Measurements from ENCODE around the gene KRTAP5-8. TPM values are rescaled to one million over a fixed set of nuclear protein-coding genes. Genes with fewer than 3 reads are reported as not detected.

Gene KRTAP5-8
- total RNA-seq, 1 experiment from 2014 or later = not detected

- Histone ChIP-seq H3K4ac (ENCODE audit: low read depth, low read length) (no peak overlapping the region), H3K23ac (ENCODE audit: insufficient read length, low read depth, low read length) (no peak overlapping the region), H3K4me2 (ENCODE audit: insufficient read depth, insufficient read length, low read length) (no peak overlapping the region), H3T11ph (ENCODE audit: low read length) (no peak overlapping the region), H2BK15ac (ENCODE audit: low read depth, low read length) (no peak overlapping the region), H3K79me1 (ENCODE audit: insufficient read depth, low read depth, low read length, poor library complexity, severe bottlenecking) (no peaks in the 10 kb centered on the region), H3K56ac (ENCODE audit: insufficient read length, low read depth, low read length) (no peak overlapping the region), H2BK20ac (ENCODE audit: low read depth, low read length, poor library complexity, severe bottlenecking) (no peak overlapping the region), H3K18ac (ENCODE audit: insufficient read length, low read depth, low read length) (no peak overlapping the region), H3K4me1 (ENCODE audit: insufficient read depth, low read length) (no peaks in the 10 kb centered on the region), H3K27me3 (ENCODE audit: insufficient read depth, low read length) (no peaks in the 10 kb centered on the region), H2BK12ac (ENCODE audit: insufficient read length, low read depth, low read length) (no peak overlapping the region), H2BK5ac (ENCODE audit: insufficient read length, low read length) (no peak overlapping the region), H3K79me2 (ENCODE audit: insufficient read depth, low read length) (no peaks in the 10 kb centered on the region), H4K91ac (ENCODE audit: insufficient read length, low read depth, low read length) (no peak overlapping the region), H3K23me2 (ENCODE audit: insufficient read length, low read depth, low read length, poor library complexity, severe bottlenecking) (no peaks in the 10 kb centered on the region), H3K9ac (ENCODE audit: extremely low read depth, insufficient read length, low read length) (no peak overlapping the region), H3K27ac (ENCODE audit: insufficient read length, low read depth, low read length) (no peak overlapping the region), H2BK120ac (ENCODE audit: low read depth, low read length, poor library complexity, severe bottlenecking) (no peak overlapping the region), H4K20me1 (ENCODE audit: control insufficient read depth, insufficient read depth, insufficient read length) (no peaks in the 10 kb centered on the region), H2AK5ac (ENCODE audit: insufficient read length, low read length) (no peak overlapping the region), H3K9me3 (ENCODE audit: control insufficient read depth, low read depth, low read length) (no peaks in the 10 kb centered on the region), H4K5ac (ENCODE audit: insufficient read length, low read depth, low read length) (no peak overlapping the region), H4K8ac (replicated peaks; ENCODE audit: insufficient read length, low read depth, low read length) (no peak overlapping the region), H2AFZ (ENCODE audit: low read length) (no peak overlapping the region), H3K14ac (ENCODE audit: insufficient read depth, low read length) (no peak overlapping the region)
- no CpG with 5 or more reads among the region's 8 CpGs for WGBS (ENCODE audit: extremely low coverage, insufficient read length, low lambda C conversion rate)
- no peak for DNase-seq
- TF ChIP-seq CTCF (conservative IDR thresholded peaks at IDR 0.05) = no peak
- peaks cover 14 to 16% of the 10 kb centered on the region in 2 experiments for H3K9me3 Mint-ChIP-seq
- no peak overlapping the region for H3K4me3 Mint-ChIP-seq
- peaks cover 45% of the 10 kb centered on the region for H3K27me3 Mint-ChIP-seq (ENCODE audit: low read depth)
- H3K4me1 Mint-ChIP-seq = peaks cover 27 to 28% of the 10 kb centered on the region in 2 experiments
- no peak overlapping the region for H3K27ac Mint-ChIP-seq
- H3K36me3 Mint-ChIP-seq (ENCODE audit: insufficient read depth in 1 of 3, low read depth in 3 of 3) = peaks cover 5 to 25% (median 12%) of the 10 kb centered on the region in 3 experiments; a peak in 6 of 7 replicates
Measured at GRCh38 chr11:71543866-71544265, 6.0 kb downstream of the KRTAP5-8 start.

All from H9 (cell line).